ENCODE data around the gene GEN1. TPM values are rescaled to one million over a fixed set of nuclear protein-coding genes. Genes with fewer than 3 reads are reported as not detected.

Gene GEN1
- total and polyA plus RNA-seq, 10 donors, result 4.3 to 22.0 (median 16.6) TPM

- DNase-seq, result peak; percentile 86
- intact Hi-C loops (cut with DNase I; ENCODE audit: low total_unique reads), result loop anchor here (10.0 kb wide), 1 partner anchor 106 kb away; no protein-coding TSS in a partner anchor
- Histone ChIP-seq H3K36me3 (no peaks in the 10 kb centered on the region), H3K4me3 (peak overlapping the region in 3 of 8 donors; percentile 1 to 52 (median 15)), H3K27me3 (replicated peaks in 1 of 7) (peaks cover 0 to 17% (median 0%) of the 10 kb centered on the region in 7 donors), H3K27ac (no peak overlapping the region), H3K4me1 (peaks cover 0 to 17% (median 9%) of the 10 kb centered on the region in 6 donors), H3K9me3 (peaks cover 0 to 8% (median 0%) of the 10 kb centered on the region in 8 donors)
- TF ChIP-seq CTCF (IDR thresholded peaks at IDR 0.05 in 8 of 11, conservative IDR thresholded peaks at IDR 0.05 in 3 of 11) (peak; percentile 27 to 85 (median 67)), POLR2A (IDR thresholded peaks at IDR 0.05) (no peak), POLR2AphosphoS5 (IDR thresholded peaks at IDR 0.05) (peak in 1 of 3 donors; percentile 53)
- WGBS, 5 donors, result 14 to 41% (median 17%) methylated on average over 8 to 37 of the region's 37 CpGs
Observed at GRCh38 chr2:17830053-17831034, 76.4 kb downstream of the GEN1 start.

- no peak overlapping the region for H3K4me3 ChIP-seq
- H3K4me1 ChIP-seq, result peaks cover 0 to 6% (median 5%) of the 10 kb centered on the region in 6 donors
- 34 to 100% (median 70%) methylated on average over 2 of the region's 2 CpGs for WGBS, 5 donors
- no peaks in the 10 kb centered on the region for H3K36me3 ChIP-seq
- DNase-seq, result no peak
- H3K27ac ChIP-seq, result no peak overlapping the region
- intact Hi-C loops (cut with DNase I; ENCODE audit: low total_unique reads), result loop anchor here (10.0 kb wide), 1 partner anchor 111 kb away; no protein-coding TSS in a partner anchor
- TF ChIP-seq CTCF (IDR thresholded peaks at IDR 0.05 in 8 of 11, conservative IDR thresholded peaks at IDR 0.05 in 3 of 11) (no peak), POLR2A (IDR thresholded peaks at IDR 0.05) (no peak), POLR2AphosphoS5 (IDR thresholded peaks at IDR 0.05) (no peak)
- peaks cover 0 to 8% (median 0%) of the 10 kb centered on the region in 7 donors for H3K27me3 ChIP-seq (replicated peaks in 1 of 7)
- no peaks in the 10 kb centered on the region for H3K9me3 ChIP-seq
Observed at GRCh38 chr2:17835516-17835915, 81.6 kb downstream of the GEN1 start.

Other genes with a start within 250 kb of the GEN1 start
- gene RAD51AP2, start 235.7 kb upstream of the GEN1 start, total RNA-seq, result not detected
- not detected for gene RAD51AP2, start 235.7 kb upstream of the GEN1 start, polyA plus RNA-seq
- not detected for gene VSNL1, start 213.4 kb upstream of the GEN1 start, total RNA-seq
- under 1 TPM in 2 of 3 donors, not detected in 1; 0.06 to 0.16 TPM for gene VSNL1, start 213.4 kb upstream of the GEN1 start, polyA plus RNA-seq
- 10 to 100 TPM; 24.9 to 44.8 (median 32.8) TPM for gene SMC6, start 328 bp upstream of the GEN1 start, total RNA-seq
- 10 to 100 TPM; 17.6 to 24.8 (median 20.1) TPM for gene SMC6, start 328 bp upstream of the GEN1 start, polyA plus RNA-seq
- not detected for gene MSGN1, start 62.3 kb downstream of the GEN1 start, total RNA-seq
- not detected for gene MSGN1, start 62.3 kb downstream of the GEN1 start, polyA plus RNA-seq
- gene KCNS3, start 124.5 kb downstream of the GEN1 start, total RNA-seq, result 1 to 10 TPM in 4 of 7 donors, under 1 TPM in 3; 0.67 to 2.6 (median 1.5) TPM
- gene KCNS3, start 124.5 kb downstream of the GEN1 start, polyA plus RNA-seq, result 1 to 10 TPM in 1 of 3 donors, under 1 TPM in 2; 0.41 to 1.1 (median 0.42) TPM